Karpas-422 (cell line): ENCODE measurements around the gene KCNAB1. TPM values are rescaled to one million over a fixed set of nuclear protein-coding genes. Genes with fewer than 3 reads are reported as not detected.
"Not testable (repeated sequence)": the region's sequence is repeated elsewhere in the genome, so short reads cannot be mapped to it uniquely, and the experiment has no call there.

Source experiments
- DNase-seq: peaks from one replicate; pipeline ENCODE4 v3.0.0-alpha.2; 2015
- H2AFZ ChIP-seq: fragments of 200-600 bp; sonication (generic); 2 replicates; pipeline ENCODE4 v1.6.1; 2014; ENCODE audit warnings: antibody characterized with exemption, low read length, mixed read lengths
- H3K27ac ChIP-seq: fragments of 200-600 bp; sonication (generic); 2 replicates; pipeline ENCODE4 v1.5.1; 2014; ENCODE audit warnings: mild to moderate bottlenecking, low read length, moderate library complexity
- H3K27me3 ChIP-seq: fragments of 200-600 bp; sonication (generic); 2 replicates; pipeline ENCODE4 v1.6.1; 2014; ENCODE audit warnings: low read length, mixed read lengths
- H3K36me3 ChIP-seq: fragments of 200-600 bp; sonication (generic); 2 replicates; pipeline ENCODE4 v1.6.1; 2014; ENCODE audit warnings: low read length, mixed read lengths; ENCODE audit not compliant: insufficient read depth
- H3K4me1 ChIP-seq: fragments of 200-600 bp; sonication (generic); 2 replicates; pipeline ENCODE4 v1.6.1; 2014; ENCODE audit warnings: mild to moderate bottlenecking, low read length, mixed read lengths
- H3K4me2 ChIP-seq: fragments of 200-600 bp; sonication (generic); 2 replicates; pipeline ENCODE4 v1.6.1; 2014; ENCODE audit warnings: low read length, low read depth, mild to moderate bottlenecking; ENCODE audit not compliant: poor library complexity, severe bottlenecking
- H3K4me3 ChIP-seq: fragments of 200-600 bp; sonication (generic); 2 replicates; pipeline ENCODE4 v1.5.1; 2014; ENCODE audit warnings: mild to moderate bottlenecking, antibody characterized with exemption, low read length, mixed read lengths
- H3K79me2 ChIP-seq: fragments of 200-600 bp; sonication (generic); 2 replicates; pipeline ENCODE4 v1.6.1; 2014; ENCODE audit warnings: mild to moderate bottlenecking, low read length, mixed read lengths
- H3K9ac ChIP-seq: fragments of 200-600 bp; sonication (generic); 2 replicates; pipeline ENCODE4 v1.6.0; 2014; ENCODE audit warnings: low read length
- H3K9me2 ChIP-seq: fragments of 200-600 bp; sonication (generic), shearing (Covaris generic); replicated peaks from 2 replicates; pipeline ENCODE4 v1.6.0; 2014; ENCODE audit warnings: mild to moderate bottlenecking, low read length, moderate library complexity; ENCODE audit not compliant: insufficient read depth
- H3K9me3 ChIP-seq: fragments of 300-700, 200-600 bp; sonication (generic); 2 replicates; pipeline ENCODE4 v1.6.1; 2014; ENCODE audit warnings: low read length, mixed read lengths
- H4K20me1 ChIP-seq: fragments of 200-600 bp; sonication (generic); 2 replicates; pipeline ENCODE4 v1.6.1; 2014; ENCODE audit warnings: mild to moderate bottlenecking, antibody characterized with exemption, low read length, low read depth; ENCODE audit not compliant: insufficient read depth
- total RNA-seq: library from RNA; depleted of rRNA; stranded (reverse); fragments of >200 nt; shearing (Covaris generic); gene quantifications from 2 replicates; pipeline ENCODE4 v1.2.3, GENCODE V29; 2014; ENCODE audit warnings: low replicate concordance

Gene KCNAB1
- total RNA-seq, 1 experiment from 2014 or later: not detected

DNA sequence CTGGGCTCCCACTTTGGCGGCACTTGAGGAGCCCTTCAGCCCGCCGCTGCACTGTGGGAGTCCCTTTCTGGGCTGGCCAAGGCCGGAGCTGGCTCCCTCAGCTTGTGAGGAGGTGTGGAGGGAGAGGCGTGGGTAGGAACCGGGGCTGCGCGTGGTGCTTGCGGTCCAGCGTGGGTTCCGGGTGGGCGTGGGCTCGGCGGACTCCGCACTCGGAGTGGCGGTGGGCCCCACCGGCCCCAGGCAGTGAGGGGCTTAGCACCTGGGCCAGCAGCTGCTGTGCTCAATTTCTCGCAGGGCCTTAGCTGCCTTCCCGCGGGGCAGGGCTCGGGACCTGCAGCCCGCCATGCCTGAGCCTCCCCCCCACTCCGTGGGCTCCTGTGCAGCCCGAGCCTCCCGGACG is 21.0 kb upstream of the KCNAB1 start:
- not testable (repeated sequence) for H3K9me3 ChIP-seq, H3K4me1 ChIP-seq, DNase-seq, H3K4me3 ChIP-seq, H3K79me2 ChIP-seq, H3K9me2 ChIP-seq, H3K4me2 ChIP-seq, H3K27me3 ChIP-seq, H2AFZ ChIP-seq, H3K27ac ChIP-seq, H3K9ac ChIP-seq, H4K20me1 ChIP-seq, H3K36me3 ChIP-seq

GRCh38 chr3:156099984-156100383 is 20.4 kb upstream of the KCNAB1 start:
- not testable (repeated sequence) for H3K9me3 ChIP-seq, H4K20me1 ChIP-seq, H3K27me3 ChIP-seq, H3K79me2 ChIP-seq, H3K4me3 ChIP-seq, DNase-seq, H3K4me1 ChIP-seq, H2AFZ ChIP-seq, H3K9me2 ChIP-seq, H3K9ac ChIP-seq, H3K36me3 ChIP-seq, H3K4me2 ChIP-seq, H3K27ac ChIP-seq

- H2AFZ ChIP-seq: no peak overlapping the region
- H3K79me2 ChIP-seq: no peaks in the 10 kb centered on the region
- no peaks in the 10 kb centered on the region for H3K4me1 ChIP-seq
- no peak overlapping the region for H3K27ac ChIP-seq
- H3K27me3 ChIP-seq: no peaks in the 10 kb centered on the region
- no peaks in the 10 kb centered on the region for H4K20me1 ChIP-seq
- H3K9me3 ChIP-seq: no peaks in the 10 kb centered on the region
- H3K4me2 ChIP-seq: no peak overlapping the region
- H3K9ac ChIP-seq: no peak overlapping the region
- DNase-seq: no peak
- no peak overlapping the region for H3K4me3 ChIP-seq
- no peaks in the 10 kb centered on the region for H3K9me2 ChIP-seq
- H3K36me3 ChIP-seq: no peaks in the 10 kb centered on the region
Measured at GRCh38 chr3:156102267-156102931, 18.0 kb upstream of the KCNAB1 start.

GRCh38 chr3:156106721-156107373 is 13.5 kb upstream of the KCNAB1 start:
- Histone ChIP-seq H3K4me3 (no peak overlapping the region), H3K79me2 (no peaks in the 10 kb centered on the region), H3K27ac (no peak overlapping the region)

DNA sequence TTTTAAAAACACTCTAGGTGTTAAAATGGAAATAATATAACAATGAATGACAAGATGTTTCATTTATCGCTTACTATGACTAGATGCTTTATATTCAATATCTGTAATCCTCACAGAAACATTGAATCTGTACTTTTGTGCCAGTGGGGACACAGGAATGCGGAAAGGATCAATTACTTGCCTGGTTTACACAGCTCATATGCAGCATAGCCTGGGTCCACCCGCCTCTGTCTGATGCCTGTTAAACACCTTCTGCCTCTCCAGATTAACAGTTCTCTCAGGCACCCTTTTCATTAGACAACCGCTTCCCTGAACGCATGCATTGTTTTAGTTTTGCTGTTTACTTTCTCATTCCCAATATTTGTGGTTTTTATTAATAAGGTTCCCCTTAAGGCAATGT is 12.9 kb upstream of the KCNAB1 start:
- no peaks in the 10 kb centered on the region for H3K27me3 ChIP-seq
- H3K9me2 ChIP-seq: no peaks in the 10 kb centered on the region
- H3K9ac ChIP-seq: no peak overlapping the region
- no peaks in the 10 kb centered on the region for H3K4me1 ChIP-seq
- no peaks in the 10 kb centered on the region for H3K79me2 ChIP-seq
- H2AFZ ChIP-seq: no peak overlapping the region
- no peaks in the 10 kb centered on the region for H3K9me3 ChIP-seq
- no peak overlapping the region for H3K4me2 ChIP-seq
- no peaks in the 10 kb centered on the region for H3K36me3 ChIP-seq
- H4K20me1 ChIP-seq: no peaks in the 10 kb centered on the region
- no peak for DNase-seq
- H3K4me3 ChIP-seq: no peak overlapping the region
- H3K27ac ChIP-seq: no peak overlapping the region

More at GRCh38 chr3:156106721-156107373, 13.5 kb upstream of the KCNAB1 start:
- Histone ChIP-seq H3K9me3 (no peaks in the 10 kb centered on the region), H3K4me2 (no peak overlapping the region), H3K36me3 (no peaks in the 10 kb centered on the region), H3K4me1 (no peaks in the 10 kb centered on the region), H3K9me2 (no peaks in the 10 kb centered on the region), H3K27me3 (no peaks in the 10 kb centered on the region), H3K9ac (no peak overlapping the region), H4K20me1 (no peaks in the 10 kb centered on the region), H2AFZ (no peak overlapping the region)
- no peak for DNase-seq

DNA sequence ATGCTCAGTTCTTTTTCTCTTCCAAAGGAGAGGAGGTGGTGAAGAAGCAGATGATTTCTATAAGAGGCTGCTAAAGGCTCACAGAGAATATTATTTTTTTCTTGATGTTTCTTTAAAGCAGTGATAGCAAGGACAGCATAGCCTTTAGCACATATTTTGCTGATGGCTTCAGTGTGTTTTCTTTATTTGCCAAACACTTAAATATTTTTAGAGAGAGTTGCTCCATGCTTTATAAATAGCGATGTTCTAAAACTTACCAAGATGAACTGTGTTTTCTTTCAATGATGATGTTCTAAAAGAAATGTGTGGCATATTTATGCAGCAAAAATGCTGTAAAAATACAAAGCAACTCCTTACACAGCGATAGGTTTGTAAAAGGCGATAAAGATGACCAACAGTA is 11.8 kb upstream of the KCNAB1 start:
- no peaks in the 10 kb centered on the region for H3K9me2 ChIP-seq
- no peak overlapping the region for H3K4me3 ChIP-seq
- H3K27me3 ChIP-seq: no peaks in the 10 kb centered on the region
- H3K4me2 ChIP-seq: no peak overlapping the region
- H3K36me3 ChIP-seq: no peaks in the 10 kb centered on the region
- no peak for DNase-seq
- H4K20me1 ChIP-seq: no peaks in the 10 kb centered on the region
- no peaks in the 10 kb centered on the region for H3K79me2 ChIP-seq
- H3K9ac ChIP-seq: no peak overlapping the region
- no peak overlapping the region for H2AFZ ChIP-seq
- no peaks in the 10 kb centered on the region for H3K9me3 ChIP-seq
- H3K4me1 ChIP-seq: no peaks in the 10 kb centered on the region
- no peak overlapping the region for H3K27ac ChIP-seq

GRCh38 chr3:156109989-156110388 is 10.4 kb upstream of the KCNAB1 start:
- Histone ChIP-seq H3K79me2 (no peaks in the 10 kb centered on the region), H3K36me3 (no peaks in the 10 kb centered on the region), H3K9ac (no peak overlapping the region), H4K20me1 (no peaks in the 10 kb centered on the region), H3K9me2 (no peaks in the 10 kb centered on the region), H3K27ac (no peak overlapping the region), H3K4me1 (no peaks in the 10 kb centered on the region), H3K4me2 (no peak overlapping the region), H3K4me3 (no peak overlapping the region), H3K9me3 (no peaks in the 10 kb centered on the region), H3K27me3 (no peaks in the 10 kb centered on the region), H2AFZ (no peak overlapping the region)
- no peak for DNase-seq

GRCh38 chr3:156126467-156126866 is 6.1 kb downstream of the KCNAB1 start:
- Histone ChIP-seq H3K9ac (no peak overlapping the region), H3K9me2 (no peaks in the 10 kb centered on the region), H3K36me3 (no peaks in the 10 kb centered on the region), H3K79me2 (no peaks in the 10 kb centered on the region), H3K4me3 (no peak overlapping the region), H2AFZ (no peak overlapping the region), H3K27ac (no peak overlapping the region), H3K27me3 (no peaks in the 10 kb centered on the region), H3K4me1 (no peaks in the 10 kb centered on the region), H3K4me2 (no peak overlapping the region), H4K20me1 (no peaks in the 10 kb centered on the region), H3K9me3 (no peaks in the 10 kb centered on the region)
- no peak for DNase-seq
